Mucosa of stomach (tissue), 1 donor: Measurements from ENCODE around the gene FADS3.

Experiments
- H3K27me3 ChIP-seq: one replicate; pipeline ENCODE4 v1.7.0; 2013; ENCODE audit warnings: mild to moderate bottlenecking, low read length; ENCODE audit not compliant: control insufficient read depth, insufficient read depth
- H3K36me3 ChIP-seq: one replicate; pipeline ENCODE4 v1.7.0; 2013; ENCODE audit warnings: low read length; ENCODE audit not compliant: control insufficient read depth, insufficient read depth
- H3K4me1 ChIP-seq: one replicate; pipeline ENCODE4 v1.7.0; 2013; ENCODE audit warnings: mild to moderate bottlenecking, low read length; ENCODE audit not compliant: control insufficient read depth, insufficient read depth
- H3K4me3 ChIP-seq: one replicate; pipeline ENCODE4 v1.7.0; 2013; ENCODE audit warnings: low read length
- H3K9ac ChIP-seq: one replicate; pipeline ENCODE4 v1.7.0; 2013; ENCODE audit warnings: mild to moderate bottlenecking, low read length, moderate library complexity
- H3K9me3 ChIP-seq: one replicate; pipeline ENCODE4 v1.7.0; 2013; ENCODE audit warnings: mild to moderate bottlenecking, low read length, moderate library complexity; ENCODE audit not compliant: control insufficient read depth
- donor health status: Pancreatic carcinoma.

FADS3 gene

DNA sequence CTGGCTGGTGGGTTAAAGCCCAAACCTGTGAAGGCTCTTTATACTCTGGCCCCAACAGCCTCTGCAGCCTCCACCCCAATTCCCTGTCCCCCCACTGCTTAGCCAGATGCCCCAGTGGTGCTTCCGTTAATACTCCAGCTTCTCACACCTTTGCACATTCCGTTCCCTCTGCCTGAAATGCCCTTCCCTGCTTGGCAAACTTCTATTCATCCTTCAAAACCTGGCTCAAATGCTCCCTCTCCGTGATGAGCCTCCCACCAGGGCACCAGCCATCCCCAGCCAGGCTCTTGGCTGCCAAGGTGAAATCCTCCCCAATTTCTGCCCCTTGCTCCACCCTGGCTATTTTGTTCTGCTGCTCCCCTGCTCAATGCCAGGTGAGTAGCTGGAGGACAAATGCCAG, 12.5 kb upstream of the FADS3 start:
- H3K9me3 ChIP-seq = no peaks in the 10 kb centered on the region
- H3K9ac ChIP-seq = peak overlapping the region; percentile 43
- no peaks in the 10 kb centered on the region for H3K36me3 ChIP-seq
- peaks cover 5% of the 10 kb centered on the region for H3K27me3 ChIP-seq
- H3K4me1 ChIP-seq = peaks cover 5% of the 10 kb centered on the region
- H3K4me3 ChIP-seq = no peak overlapping the region

DNA sequence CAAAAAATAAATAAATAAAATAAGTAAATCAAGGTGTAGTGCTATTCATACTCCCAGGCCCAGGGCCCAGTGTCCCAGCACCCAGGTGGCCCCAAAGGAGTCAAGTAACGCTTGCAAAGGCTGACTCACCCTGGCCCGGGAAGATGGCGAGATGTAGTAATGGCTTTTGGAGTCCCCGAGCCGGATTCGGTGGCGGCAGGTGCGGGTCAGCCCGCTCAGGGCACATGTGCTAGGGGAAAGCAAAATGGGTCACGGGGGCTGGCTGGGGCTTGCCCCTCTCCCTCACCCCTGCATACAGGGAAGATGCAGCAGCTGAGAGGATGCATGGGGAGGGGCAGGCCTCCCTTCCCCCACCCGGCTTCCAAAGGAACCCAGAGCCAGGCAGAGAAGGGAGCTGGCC, 11.0 kb upstream of the FADS3 start:
- no peak overlapping the region for H3K9ac ChIP-seq
- H3K9me3 ChIP-seq = no peaks in the 10 kb centered on the region
- peaks cover 5% of the 10 kb centered on the region for H3K27me3 ChIP-seq
- H3K4me1 ChIP-seq = peaks cover 5% of the 10 kb centered on the region
- no peaks in the 10 kb centered on the region for H3K36me3 ChIP-seq
- H3K4me3 ChIP-seq = no peak overlapping the region

DNA sequence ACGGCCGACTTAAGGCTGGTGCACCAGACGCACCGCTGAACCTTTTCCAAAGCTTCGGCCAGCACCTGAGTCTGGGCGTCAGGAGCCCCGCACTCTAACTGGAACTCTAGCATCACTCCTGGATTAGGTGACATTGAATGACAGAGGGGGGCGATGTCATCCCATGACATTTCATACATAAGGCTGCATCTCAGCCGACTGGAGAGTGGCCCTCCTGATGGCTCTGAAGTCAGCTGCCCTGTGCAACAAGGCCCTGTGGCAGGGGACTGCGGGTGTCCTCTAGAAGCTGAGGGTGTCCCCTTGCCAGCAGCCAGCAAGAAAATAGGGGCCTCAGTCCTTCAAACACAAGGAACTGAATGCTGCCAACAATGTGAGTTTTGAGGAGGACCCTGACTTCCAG, 10.1 kb upstream of the FADS3 start:
- peaks cover 5% of the 10 kb centered on the region for H3K27me3 ChIP-seq
- peaks cover 5% of the 10 kb centered on the region for H3K4me1 ChIP-seq

DNA sequence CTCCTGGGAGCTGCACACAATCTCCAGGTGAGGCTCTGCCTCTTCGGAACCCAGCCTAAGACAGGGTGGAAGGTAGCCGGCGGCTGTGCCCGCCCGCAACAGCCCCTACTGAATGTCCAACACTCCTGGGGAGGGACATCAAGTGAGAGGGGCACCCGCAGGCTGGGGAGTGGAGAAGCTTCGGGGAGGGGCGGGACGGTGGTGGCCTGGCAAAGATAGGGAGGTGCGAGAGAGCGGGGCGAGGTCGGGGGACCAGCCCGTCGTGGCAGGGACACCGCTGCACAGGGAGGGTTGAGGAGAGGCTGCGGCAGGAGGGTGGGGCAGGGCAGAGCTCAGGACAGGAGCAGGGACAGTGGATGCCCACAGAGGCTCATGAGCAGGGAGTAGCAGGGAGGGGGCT, 8.9 kb upstream of the FADS3 start:
- Histone ChIP-seq H3K36me3 (no peaks in the 10 kb centered on the region), H3K9me3 (no peaks in the 10 kb centered on the region), H3K27me3 (peaks cover 5% of the 10 kb centered on the region), H3K4me3 (no peak overlapping the region), H3K4me1 (peaks cover 5% of the 10 kb centered on the region), H3K9ac (no peak overlapping the region)

More for the DNA sequence above, 10.1 kb upstream of the FADS3 start:
- Histone ChIP-seq H3K9me3 (no peaks in the 10 kb centered on the region), H3K36me3 (no peaks in the 10 kb centered on the region), H3K4me3 (no peak overlapping the region), H3K9ac (no peak overlapping the region)

DNA sequence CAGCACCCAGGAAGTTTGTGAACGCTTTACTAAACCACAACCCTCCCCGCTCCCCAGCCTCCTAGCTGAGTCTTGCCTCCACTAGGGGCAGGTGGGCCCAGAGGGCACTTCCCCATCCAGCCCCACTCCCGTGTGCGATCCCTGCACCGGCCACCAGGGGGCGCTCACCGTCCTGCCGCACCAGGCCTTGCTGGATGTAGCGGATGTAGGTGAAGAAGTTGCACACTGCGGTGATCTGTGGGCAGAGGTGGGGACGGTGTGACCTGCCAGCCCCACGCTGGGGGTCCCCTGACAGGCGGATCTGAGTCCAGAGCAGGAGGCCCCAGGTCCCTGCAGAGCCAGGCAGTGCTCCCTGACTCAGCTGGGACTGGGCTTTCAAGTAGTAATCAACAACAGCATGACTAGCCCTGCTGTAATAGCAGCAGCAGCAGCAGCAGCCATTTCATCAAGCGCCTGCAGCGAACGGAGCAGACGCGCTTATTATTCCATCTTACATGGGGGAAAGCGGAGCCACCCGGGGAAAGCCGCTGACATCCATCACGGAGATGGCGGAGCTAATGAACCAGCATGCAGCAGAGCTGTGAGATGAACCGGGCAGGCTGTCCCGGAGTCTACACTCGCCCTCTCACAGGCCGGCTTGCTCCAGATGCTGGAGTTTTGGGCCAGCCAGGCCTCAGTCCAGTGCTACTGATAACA, 7.9 kb upstream of the FADS3 start:
- no peaks in the 10 kb centered on the region for H3K9me3 ChIP-seq
- H3K4me3 ChIP-seq = no peak overlapping the region
- H3K27me3 ChIP-seq = peaks cover 4% of the 10 kb centered on the region
- H3K9ac ChIP-seq = no peak overlapping the region
- peaks cover 4% of the 10 kb centered on the region for H3K4me1 ChIP-seq
- no peaks in the 10 kb centered on the region for H3K36me3 ChIP-seq

DNA sequence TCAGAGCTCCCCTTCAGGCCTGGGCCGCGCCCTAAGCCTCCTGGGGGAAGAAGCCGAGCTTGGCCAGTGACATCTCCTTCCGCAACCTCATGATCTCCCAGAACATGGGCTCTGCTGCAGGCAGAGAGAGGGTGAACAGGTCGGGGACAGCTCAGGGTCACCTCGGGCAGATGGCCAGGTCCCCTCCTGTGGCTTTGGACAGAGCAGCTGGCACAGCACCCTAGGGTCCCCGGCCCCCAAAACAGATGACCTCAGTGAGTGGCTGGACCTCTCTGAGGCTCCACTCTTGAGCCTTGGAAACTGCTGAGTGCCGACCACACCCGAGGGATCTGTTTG, 6.9 kb upstream of the FADS3 start:
- no peaks in the 10 kb centered on the region for H3K27me3 ChIP-seq
- H3K9me3 ChIP-seq = no peaks in the 10 kb centered on the region
- no peaks in the 10 kb centered on the region for H3K36me3 ChIP-seq
- H3K4me3 ChIP-seq = no peak overlapping the region
- H3K4me1 ChIP-seq = no peaks in the 10 kb centered on the region
- no peak overlapping the region for H3K9ac ChIP-seq

DNA sequence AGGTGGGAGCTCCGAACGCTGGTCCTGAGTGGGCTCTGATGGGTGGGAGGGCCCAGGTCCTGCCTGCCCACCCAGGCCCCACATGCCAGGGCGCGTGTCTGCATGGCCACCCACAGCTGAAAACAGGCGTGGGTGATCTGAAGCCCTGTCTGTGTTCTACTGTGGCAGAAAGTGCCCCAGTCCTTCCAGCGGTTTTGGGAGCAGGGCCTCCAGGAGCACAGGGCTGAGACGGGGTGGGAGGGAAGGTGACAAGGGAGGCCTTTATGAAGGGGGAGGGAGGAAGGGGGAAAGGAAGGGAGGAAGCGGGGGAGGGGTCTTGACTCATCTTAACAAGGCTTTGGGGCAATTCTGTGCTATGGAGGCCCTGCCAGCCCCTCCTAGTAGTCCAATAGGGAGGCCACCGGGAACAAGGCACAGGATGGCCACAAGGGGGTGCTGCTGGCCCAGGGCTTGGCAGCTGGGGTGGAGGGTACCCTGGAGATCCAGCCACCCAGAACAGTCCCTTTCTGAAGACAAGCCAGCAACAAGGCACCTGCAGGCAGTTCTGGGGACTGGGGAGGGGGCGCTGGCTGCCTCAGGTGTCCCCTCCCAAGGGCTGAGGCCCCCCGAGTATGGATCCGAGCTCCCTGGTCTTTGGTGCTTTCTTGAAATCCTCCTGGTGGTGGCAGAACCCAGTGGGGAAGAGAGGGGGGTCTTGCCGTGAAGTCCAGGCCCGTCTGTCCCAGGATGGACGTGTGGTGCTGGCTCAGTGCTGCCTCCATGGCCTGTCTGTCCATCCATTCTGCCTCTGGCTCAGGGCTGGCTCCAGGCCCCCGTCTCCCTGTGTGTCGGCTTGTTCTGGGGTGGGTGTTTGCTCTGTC, 6.3 kb upstream of the FADS3 start:
- Histone ChIP-seq H3K27me3 (no peaks in the 10 kb centered on the region), H3K36me3 (no peaks in the 10 kb centered on the region), H3K9ac (no peak overlapping the region), H3K9me3 (no peaks in the 10 kb centered on the region), H3K4me1 (no peaks in the 10 kb centered on the region), H3K4me3 (no peak overlapping the region)

DNA sequence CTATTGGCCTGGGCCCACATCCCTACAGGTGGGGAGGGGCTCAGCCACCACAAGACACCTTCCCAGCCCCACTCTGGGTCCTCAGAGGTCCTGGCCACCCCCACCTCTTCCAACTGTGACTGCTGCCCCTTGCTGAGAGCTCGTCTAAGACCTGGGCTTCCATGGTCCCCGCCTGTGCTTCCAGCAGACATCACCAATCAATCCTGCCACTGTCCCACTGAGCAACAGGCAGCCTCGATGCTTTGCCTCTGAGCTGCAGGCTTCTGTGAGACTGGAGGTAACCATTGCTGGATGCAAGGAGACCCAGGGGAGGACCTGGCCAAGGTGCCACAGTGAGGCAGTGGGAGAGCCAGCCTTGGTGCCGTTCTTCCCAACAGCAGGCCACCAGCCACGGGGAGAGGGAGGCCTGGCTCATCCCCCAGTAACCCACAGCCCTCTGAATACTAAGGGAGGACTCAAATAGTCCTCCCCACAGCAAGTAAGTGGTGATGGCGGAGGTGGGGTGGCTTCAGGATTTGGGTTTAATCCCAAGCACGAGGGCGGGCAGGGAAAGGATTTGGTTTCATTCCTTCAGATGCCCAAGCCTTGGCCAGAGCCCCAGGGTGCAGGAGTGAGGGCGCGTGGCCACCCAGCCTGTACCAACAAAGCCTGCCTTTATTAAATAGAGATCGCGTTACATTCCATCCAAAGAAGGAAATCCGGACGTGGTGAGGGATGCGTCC, 5.5 kb upstream of the FADS3 start:
- Histone ChIP-seq H3K27me3 (no peaks in the 10 kb centered on the region), H3K9ac (no peak overlapping the region), H3K9me3 (no peaks in the 10 kb centered on the region), H3K36me3 (no peaks in the 10 kb centered on the region), H3K4me1 (no peaks in the 10 kb centered on the region), H3K4me3 (no peak overlapping the region)

DNA sequence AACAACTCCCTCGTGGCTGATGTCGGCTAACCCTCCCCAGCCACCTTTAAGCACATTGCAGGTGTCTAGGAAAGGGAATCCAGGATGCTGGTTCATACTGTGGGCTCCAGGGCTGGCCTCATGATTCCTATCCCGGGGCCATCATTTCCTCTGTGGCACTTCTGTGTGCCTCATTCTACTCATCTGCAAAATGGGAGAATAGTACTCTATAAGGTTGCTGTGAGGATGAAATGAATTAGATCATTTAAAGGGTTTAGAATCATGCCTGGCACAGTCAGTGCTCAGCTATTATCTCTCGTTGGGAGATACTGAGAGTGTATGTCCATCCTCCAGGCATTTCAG, 4.3 kb upstream of the FADS3 start:
- Histone ChIP-seq H3K4me3 (no peak overlapping the region), H3K4me1 (peaks cover 4% of the 10 kb centered on the region), H3K9me3 (no peaks in the 10 kb centered on the region), H3K27me3 (no peaks in the 10 kb centered on the region), H3K9ac (no peak overlapping the region), H3K36me3 (no peaks in the 10 kb centered on the region)

DNA sequence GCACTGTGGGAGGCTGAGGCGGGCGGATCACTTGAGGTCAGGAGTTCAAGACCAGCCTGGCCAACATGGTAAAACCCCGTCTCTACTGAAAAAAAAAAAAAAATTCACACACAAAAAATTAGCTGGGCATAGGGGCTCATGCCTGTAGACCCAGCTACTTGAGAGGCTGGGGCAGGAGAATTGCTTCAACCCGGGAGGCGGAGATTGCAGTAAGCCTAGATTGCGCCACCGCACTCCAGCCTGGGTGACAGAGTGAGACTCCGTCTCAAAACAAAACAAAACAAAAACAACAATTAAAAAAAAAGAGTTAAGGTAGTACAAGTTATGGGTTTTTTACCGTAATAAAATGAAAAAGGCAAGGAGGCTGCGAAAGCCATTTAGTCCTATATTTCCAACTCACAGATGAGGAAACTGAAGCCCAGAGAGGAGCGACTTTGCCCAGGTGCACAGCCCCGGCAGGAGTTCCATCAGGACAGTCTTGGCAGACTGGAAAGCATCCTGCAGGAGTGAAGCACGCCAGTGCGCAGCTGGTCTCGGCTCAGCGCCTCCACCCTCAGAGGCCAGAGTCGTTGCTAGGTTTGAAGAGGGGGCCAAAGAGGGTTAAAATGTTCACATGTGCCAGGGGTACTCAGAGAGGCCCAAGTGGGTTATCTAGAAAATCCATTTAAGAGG, 3.8 kb upstream of the FADS3 start:
- Histone ChIP-seq H3K4me3 (no peak overlapping the region), H3K4me1 (peaks cover 9% of the 10 kb centered on the region), H3K27me3 (no peaks in the 10 kb centered on the region), H3K36me3 (no peaks in the 10 kb centered on the region), H3K9me3 (no peaks in the 10 kb centered on the region), H3K9ac (no peak overlapping the region)

DNA sequence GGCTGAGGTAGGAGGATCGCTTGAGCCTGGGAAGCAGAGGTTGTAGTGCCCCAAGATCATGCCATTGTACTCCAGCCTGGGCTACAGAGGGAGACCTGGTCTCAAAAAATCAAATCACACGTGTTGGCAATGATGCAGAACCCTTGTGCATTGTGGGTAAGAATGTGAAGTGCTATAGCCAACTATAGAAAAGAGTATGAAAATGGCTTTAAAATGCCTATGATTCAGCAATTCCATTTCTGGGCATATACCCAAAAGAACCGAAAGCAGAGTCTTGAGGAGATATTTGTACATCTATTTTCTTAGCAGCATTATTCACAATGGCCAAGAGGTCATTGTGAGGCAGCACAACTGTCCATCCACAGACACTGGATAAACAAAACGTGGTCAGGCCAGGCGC, 2.6 kb upstream of the FADS3 start:
- H3K27me3 ChIP-seq = no peaks in the 10 kb centered on the region
- peaks cover 9% of the 10 kb centered on the region for H3K4me1 ChIP-seq
- H3K36me3 ChIP-seq = no peaks in the 10 kb centered on the region
- H3K9me3 ChIP-seq = no peaks in the 10 kb centered on the region
- H3K4me3 ChIP-seq = no peak overlapping the region
- no peak overlapping the region for H3K9ac ChIP-seq

DNA sequence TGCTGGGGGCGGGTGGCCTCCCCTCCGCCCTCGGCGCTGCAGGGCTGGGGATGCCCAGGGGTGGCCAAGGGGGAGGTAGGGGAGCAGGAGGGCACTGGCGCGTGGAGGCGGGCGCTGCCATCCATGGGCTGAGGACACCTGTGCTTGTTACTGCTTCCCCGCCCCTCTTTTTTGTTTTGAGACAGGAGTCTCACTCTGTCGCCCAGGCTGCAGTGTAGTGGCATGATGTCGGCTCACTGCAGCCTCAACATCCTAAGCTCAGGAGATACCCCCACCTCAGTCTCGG, 683 bp upstream of the FADS3 start:
- Histone ChIP-seq H3K4me1 (peaks cover 9% of the 10 kb centered on the region), H3K9me3 (no peaks in the 10 kb centered on the region), H3K27me3 (no peaks in the 10 kb centered on the region), H3K4me3 (peak overlapping the region; percentile 19), H3K36me3 (no peaks in the 10 kb centered on the region), H3K9ac (peak overlapping the region; percentile 22)
